Measurements from ENCODE around the gene NTRK2. TPM values are rescaled to one million over a fixed set of nuclear protein-coding genes. Genes with fewer than 3 reads are reported as not detected.

The NTRK2 gene
- total RNA-seq, 6 experiments from 2014 or later = 0.18 to 0.49 (median 0.30) TPM

GRCh38 chr9:84875193-84875592 lies 205.7 kb downstream of the NTRK2 start:
- Histone ChIP-seq H3K4me1 (no peaks in the 10 kb centered on the region), H3K9me3 (no peaks in the 10 kb centered on the region), H3K4me3 (no peak overlapping the region), H3K27me3 (no peaks in the 10 kb centered on the region), H3K27ac (peak overlapping the region in 1 of 3 donors; percentile 14), H3K36me3 (no peaks in the 10 kb centered on the region)
- ATAC-seq = peak; percentile 24 to 52 (median 36)
- 44% methylated on average over 2 of the region's 4 CpGs for WGBS (ENCODE audit: insufficient coverage, low coverage, low lambda C conversion rate, missing lambda C conversion rate)
- DNase-seq = no peak
- intact Hi-C loops (cut with DNase I) = no loop called here
- TF ChIP-seq CTCF (IDR thresholded peaks at IDR 0.05) (no peak), POLR2A (IDR thresholded peaks at IDR 0.05) (no peak)

GRCh38 chr9:84879631-84880030 lies 210.1 kb downstream of the NTRK2 start:
- Histone ChIP-seq H3K27ac (no peak overlapping the region), H3K9me3 (no peaks in the 10 kb centered on the region), H3K36me3 (no peaks in the 10 kb centered on the region), H3K4me3 (no peak overlapping the region), H3K27me3 (no peaks in the 10 kb centered on the region), H3K4me1 (no peaks in the 10 kb centered on the region)
- 93% methylated on average over 1 of the region's 1 CpG for WGBS (ENCODE audit: insufficient coverage, low coverage, low lambda C conversion rate, missing lambda C conversion rate)
- intact Hi-C loops (cut with DNase I) = no loop called here
- TF ChIP-seq CTCF (IDR thresholded peaks at IDR 0.05) = no peak
- no peak for TF ChIP-seq POLR2A (IDR thresholded peaks at IDR 0.05)
- DNase-seq (no peak), ATAC-seq (no peak)

GRCh38 chr9:84880835-84881234 lies 211.3 kb downstream of the NTRK2 start:
- TF ChIP-seq POLR2A (IDR thresholded peaks at IDR 0.05) (no peak), CTCF (IDR thresholded peaks at IDR 0.05) (no peak)
- Histone ChIP-seq H3K4me1 (no peaks in the 10 kb centered on the region), H3K4me3 (no peak overlapping the region), H3K27me3 (no peaks in the 10 kb centered on the region), H3K27ac (no peak overlapping the region), H3K9me3 (no peaks in the 10 kb centered on the region), H3K36me3 (no peaks in the 10 kb centered on the region)
- intact Hi-C loops (cut with DNase I) = no loop called here
- no peak for ATAC-seq
- DNase-seq = no peak
- WGBS (ENCODE audit: insufficient coverage, low coverage, low lambda C conversion rate, missing lambda C conversion rate) = 42% methylated on average over 2 of the region's 2 CpGs

- 76% methylated on average over 8 of the region's 8 CpGs for WGBS (ENCODE audit: insufficient coverage, low coverage, low lambda C conversion rate, missing lambda C conversion rate)
These were observed 217.3 kb downstream of the NTRK2 start for GRCh38 chr9:84886866-84887265.

More at GRCh38 chr9:84886866-84887265, 217.3 kb downstream of the NTRK2 start:
- DNase-seq (no peak), ATAC-seq (no peak)
- H3K36me3 ChIP-seq = no peaks in the 10 kb centered on the region
- H3K27ac ChIP-seq = no peak overlapping the region
- H3K27me3 ChIP-seq = no peaks in the 10 kb centered on the region
- intact Hi-C loops (cut with DNase I) = no loop called here
- H3K4me1 ChIP-seq = no peaks in the 10 kb centered on the region
- H3K4me3 ChIP-seq = no peak overlapping the region
- no peak for TF ChIP-seq POLR2A (IDR thresholded peaks at IDR 0.05)
- no peak for TF ChIP-seq CTCF (IDR thresholded peaks at IDR 0.05)
- no peaks in the 10 kb centered on the region for H3K9me3 ChIP-seq
